LoVo (cell line): Measurements from ENCODE around the gene CRTC3.

ENCODE experiments used
- DNase-seq: peaks from one replicate; pipeline ENCODE4 v3.0.0-alpha.2; 2016; ENCODE audit warnings: low spot score

The CRTC3 gene

DNA sequence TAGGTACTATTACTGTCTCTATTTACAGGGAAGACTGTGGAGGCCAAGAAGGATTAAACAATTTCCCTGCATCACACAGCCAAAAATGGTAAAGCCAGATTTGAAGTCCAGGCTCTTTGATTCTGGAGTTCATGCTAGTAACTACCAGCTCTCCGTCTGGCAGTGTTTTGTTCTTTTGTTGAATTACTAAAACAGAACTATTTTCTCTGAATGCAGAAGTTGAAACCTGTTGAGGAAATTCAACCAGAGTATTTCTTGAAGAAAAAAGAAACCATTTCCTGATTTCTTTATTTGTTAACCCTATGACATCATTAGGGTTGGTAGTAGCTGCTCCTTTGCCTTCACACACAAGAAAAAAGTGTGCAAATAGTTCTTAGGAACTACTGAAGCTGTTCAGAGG, 34.3 kb downstream of the CRTC3 start:
- no peak for DNase-seq

DNA sequence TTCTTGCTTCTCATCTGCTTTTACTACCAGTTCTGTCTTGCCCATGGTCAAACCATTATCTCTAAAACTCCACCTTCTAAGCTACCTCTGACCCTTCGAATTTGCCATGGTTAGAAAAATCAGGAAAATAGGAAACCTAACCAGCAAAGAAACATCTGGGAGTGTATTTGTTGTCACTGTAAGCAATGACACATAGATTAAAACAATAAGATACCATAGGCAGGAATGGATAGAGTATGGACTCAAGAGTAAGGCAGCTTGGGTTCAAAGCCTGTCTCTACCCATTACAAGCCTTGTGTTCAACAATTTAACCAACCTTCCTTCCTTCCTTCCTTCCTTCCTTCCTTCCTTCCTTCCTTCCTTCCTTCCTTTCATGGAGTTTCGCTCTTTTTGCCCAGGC, 34.9 kb downstream of the CRTC3 start:
- no peak for DNase-seq

DNA sequence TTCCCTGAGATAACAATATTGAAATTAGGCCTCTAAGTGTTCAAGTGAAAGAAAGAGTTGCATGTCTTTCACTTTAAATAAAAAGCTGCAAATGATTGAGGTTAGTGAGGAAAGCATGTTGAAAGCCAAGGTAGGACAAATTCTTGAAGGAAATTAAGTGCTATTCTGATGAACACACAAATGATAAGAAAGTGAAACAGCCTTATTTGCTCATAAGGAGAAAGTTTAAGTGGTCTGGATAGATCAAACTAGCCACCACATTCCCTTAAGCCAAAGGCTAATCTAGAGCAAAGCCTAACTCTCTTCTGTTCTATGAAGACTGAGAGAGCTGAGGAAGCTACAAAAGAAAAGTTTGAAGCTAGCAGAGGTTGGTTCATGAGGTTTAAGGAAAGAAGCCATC, 36.1 kb downstream of the CRTC3 start:
- DNase-seq, result no peak

GRCh38 chr15:90570643-90571042, 40.9 kb downstream of the CRTC3 start:
- DNase-seq, result no peak

GRCh38 chr15:90571063-90571541, 41.4 kb downstream of the CRTC3 start:
- peak; percentile 73 for DNase-seq

DNA sequence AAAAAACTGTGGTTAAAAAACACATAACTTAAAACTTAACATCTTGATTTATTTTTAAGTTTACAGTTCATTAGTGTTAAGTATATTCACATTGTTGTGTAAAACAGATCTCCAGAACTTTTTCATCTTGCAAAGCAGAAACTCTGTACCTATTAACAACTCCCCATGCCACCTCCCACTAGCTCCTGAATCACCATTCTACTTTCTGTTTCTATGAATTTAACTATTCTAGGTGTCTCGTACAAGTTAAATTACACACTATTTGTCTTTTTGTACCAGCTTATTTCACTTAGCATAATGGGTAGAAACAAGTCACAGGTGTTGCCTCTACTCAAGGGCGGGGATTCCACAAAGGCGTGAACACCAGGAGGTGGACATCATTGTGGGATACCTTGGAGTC, 43.2 kb downstream of the CRTC3 start:
- no peak for DNase-seq

DNA sequence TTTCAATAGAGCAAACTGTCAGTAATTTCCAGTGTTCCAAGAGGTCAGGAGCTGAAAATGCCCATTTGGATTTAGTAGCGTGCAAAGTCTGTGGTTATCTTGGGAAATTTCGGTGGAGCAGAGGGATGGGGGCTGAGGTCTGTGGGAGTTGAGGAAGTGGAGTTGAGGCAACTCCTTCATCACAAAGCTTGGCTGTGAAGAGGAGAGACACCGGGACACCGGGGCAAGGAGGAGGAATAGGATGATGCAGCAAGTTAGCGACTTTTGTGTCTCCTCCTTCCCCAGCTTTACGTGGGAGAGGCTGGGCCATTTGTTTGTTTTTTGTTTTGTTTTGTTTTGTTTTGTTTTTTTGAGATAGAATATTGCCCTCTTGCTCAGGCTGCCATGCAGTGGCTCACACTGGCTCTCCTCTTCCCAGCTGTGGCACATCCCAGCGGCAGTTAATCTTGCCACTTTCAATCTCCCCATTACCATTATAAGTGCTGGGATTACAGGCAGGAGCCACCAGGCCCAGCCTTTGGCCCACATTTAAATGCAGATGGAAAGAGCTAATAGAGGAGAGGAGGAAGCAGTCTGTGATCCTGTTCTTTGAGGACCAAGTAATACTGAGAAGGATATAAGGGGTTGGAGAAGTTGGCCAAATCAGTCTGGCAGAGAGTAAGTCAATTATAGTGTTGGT, 47.1 kb downstream of the CRTC3 start:
- DNase-seq, result no peak

- DNase-seq, result no peak
Observed at GRCh38 chr15:90579213-90579612, 49.5 kb downstream of the CRTC3 start.

- DNase-seq, result no peak
Observed at GRCh38 chr15:90580099-90580498, 50.4 kb downstream of the CRTC3 start.

DNA sequence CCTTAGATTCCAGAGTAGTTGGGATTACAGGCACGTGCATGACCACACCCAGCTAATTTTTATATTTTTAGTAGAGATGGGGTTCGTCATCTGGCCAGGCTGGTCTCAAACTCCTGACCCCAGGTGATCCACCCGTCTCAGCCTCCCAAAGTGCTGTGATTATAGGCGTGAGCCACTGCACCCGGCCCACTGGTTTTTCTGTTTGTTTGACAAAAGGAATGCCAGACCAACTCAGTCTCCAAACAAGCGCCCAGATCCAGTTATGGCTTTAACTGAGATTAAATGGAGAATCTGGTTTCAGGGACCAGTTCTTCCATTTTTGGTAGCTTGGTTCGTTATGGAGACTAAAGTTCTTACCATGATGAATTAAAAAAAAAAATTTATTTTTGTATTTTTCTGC, 50.8 kb downstream of the CRTC3 start:
- DNase-seq, result no peak

GRCh38 chr15:90580946-90581345, 51.2 kb downstream of the CRTC3 start:
- no peak for DNase-seq

GRCh38 chr15:90581771-90582352, 52.1 kb downstream of the CRTC3 start:
- no peak for DNase-seq

GRCh38 chr15:90582553-90582952, 52.8 kb downstream of the CRTC3 start:
- DNase-seq, result no peak

GRCh38 chr15:90583471-90584252, 53.9 kb downstream of the CRTC3 start:
- no peak for DNase-seq

DNA sequence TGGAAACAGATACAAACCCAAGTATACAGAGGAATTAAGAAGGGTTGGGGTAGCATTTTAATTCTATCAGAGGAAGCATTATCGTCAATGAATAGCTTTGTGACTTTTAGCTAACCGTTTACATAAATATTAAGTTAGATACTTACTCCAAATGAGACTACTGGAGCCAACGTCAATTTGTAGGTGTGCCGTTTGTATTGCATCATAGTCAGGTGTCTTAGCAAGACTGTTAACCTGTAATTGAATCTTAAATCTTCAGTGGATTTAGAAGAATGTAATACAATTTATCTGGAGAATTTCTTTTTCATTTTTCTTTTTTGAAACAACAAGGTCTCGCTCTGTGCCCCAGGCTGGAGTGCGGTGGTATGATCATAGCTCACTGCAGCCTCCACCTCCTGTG, 55.1 kb downstream of the CRTC3 start:
- DNase-seq, result no peak

DNA sequence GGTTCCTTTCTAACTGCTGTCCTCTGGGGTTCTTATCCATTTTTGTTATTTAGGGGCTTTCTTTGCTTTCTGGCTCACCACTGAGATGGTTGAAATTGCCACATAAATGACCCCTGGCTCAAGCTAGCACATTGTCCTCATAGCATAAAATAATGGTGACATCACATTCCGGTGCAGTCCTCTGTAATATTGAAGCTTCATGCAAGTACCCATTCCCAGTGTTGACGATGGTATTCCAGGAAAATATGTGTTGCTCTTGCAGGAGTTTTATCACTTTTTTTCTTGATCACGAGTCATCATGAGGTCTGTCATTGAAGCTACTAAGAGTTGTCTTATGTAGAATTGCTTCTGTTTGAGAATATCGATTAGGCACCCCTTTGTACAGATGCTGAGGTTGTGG, 56.1 kb downstream of the CRTC3 start:
- DNase-seq, result no peak

DNA sequence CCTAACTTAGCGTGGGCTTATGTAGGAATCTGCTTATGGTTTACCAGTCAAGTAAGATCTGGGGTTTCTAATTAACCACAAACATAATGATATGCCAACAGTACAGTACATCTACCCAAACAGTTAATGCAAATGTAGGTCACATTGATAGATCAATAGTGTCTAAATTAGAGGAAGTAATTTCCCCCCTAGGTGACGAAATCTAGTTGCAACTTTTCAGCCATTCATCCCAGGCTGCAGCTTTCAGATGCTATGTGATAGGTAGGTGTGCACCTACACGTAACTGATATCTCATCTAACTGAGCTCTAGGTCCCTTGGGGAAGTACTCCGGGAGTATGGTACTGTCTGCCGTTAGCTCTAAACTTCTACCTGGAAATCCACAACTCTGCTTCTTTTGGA, 57.2 kb downstream of the CRTC3 start:
- DNase-seq, result no peak

DNA sequence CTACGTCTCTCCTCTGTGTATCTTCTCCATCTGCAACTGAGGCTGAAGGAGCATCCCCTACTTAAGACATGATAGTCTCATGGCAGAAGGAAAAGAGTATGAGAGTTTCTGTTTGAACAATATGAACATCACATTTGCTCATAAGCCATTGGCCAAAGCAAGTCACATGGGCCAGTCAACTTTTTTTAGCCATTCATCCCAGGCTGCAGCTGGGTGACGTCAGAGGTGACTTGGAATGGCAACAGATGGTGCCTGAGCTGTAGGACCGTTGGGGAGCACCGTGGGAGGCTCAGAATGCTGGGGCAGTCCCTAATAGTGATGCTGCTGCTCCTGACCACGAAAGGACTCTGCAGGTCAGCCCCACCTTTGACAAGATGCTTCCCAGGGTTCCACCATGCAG, 58.7 kb downstream of the CRTC3 start:
- no peak for DNase-seq

- DNase-seq, result no peak
Observed at GRCh38 chr15:90591524-90591923, 61.8 kb downstream of the CRTC3 start.

GRCh38 chr15:90592131-90592881, 62.6 kb downstream of the CRTC3 start:
- DNase-seq, result no peak

GRCh38 chr15:90593499-90594158, 63.9 kb downstream of the CRTC3 start:
- no peak for DNase-seq

GRCh38 chr15:90594301-90594738, 64.6 kb downstream of the CRTC3 start:
- no peak for DNase-seq
